Trophoblast cell (in vitro differentiated cells and primary cell): ENCODE results near the gene NIPBL.

Experiments used
- DNase-seq, 2 donors: peaks; one replicate each; pipeline ENCODE4 v3.0.0-alpha.2; 2016
- H2AFZ ChIP-seq: 2 replicates; pipeline ENCODE4 v1.6.1; 2013; ENCODE audit warnings: low read length, moderate library complexity, mild to moderate bottlenecking; ENCODE audit not compliant: insufficient read depth, poor library complexity
- H2AK5ac ChIP-seq: 2 replicates; pipeline ENCODE4 v1.6.1; 2013; ENCODE audit warnings: mild to moderate bottlenecking, low read length
- H2BK120ac ChIP-seq: 2 replicates; pipeline ENCODE4 v1.6.1; 2013; ENCODE audit warnings: low read length, mild to moderate bottlenecking, moderate library complexity; ENCODE audit not compliant: insufficient read depth, poor library complexity
- H2BK12ac ChIP-seq: 2 replicates; pipeline ENCODE4 v1.6.1; 2013; ENCODE audit warnings: mild to moderate bottlenecking, low read length, moderate library complexity
- H2BK5ac ChIP-seq: 2 replicates; pipeline ENCODE4 v1.6.1; 2013; ENCODE audit warnings: low read length, low read depth, moderate library complexity, mild to moderate bottlenecking; ENCODE audit not compliant: poor library complexity
- H3K14ac ChIP-seq: 2 replicates; pipeline ENCODE4 v1.6.1; 2013; ENCODE audit warnings: mild to moderate bottlenecking, low read length
- H3K18ac ChIP-seq: 2 replicates; pipeline ENCODE4 v1.6.1; 2013; ENCODE audit warnings: mild to moderate bottlenecking, low read length
- H3K23ac ChIP-seq: 2 replicates; pipeline ENCODE4 v1.6.1; 2013; ENCODE audit warnings: low read length
- H3K27ac ChIP-seq: 2 replicates; pipeline ENCODE4 v1.5.1; 2013; ENCODE audit warnings: low read depth, mild to moderate bottlenecking, inconsistent platforms, low read length, moderate library complexity
- H3K27me3 ChIP-seq: 2 replicates; pipeline ENCODE4 v1.6.1; 2013; ENCODE audit warnings: inconsistent platforms, mild to moderate bottlenecking, low read length, moderate library complexity; ENCODE audit not compliant: insufficient read depth
- H3K36me3 ChIP-seq, 2 experiments: 1 replicate in 1 of 2; 2 replicates in 1 of 2; pipeline ENCODE4 v1.6.1; 2013; ENCODE audit warnings: low read length in 2 of 2, mild to moderate bottlenecking in 2 of 2, moderate library complexity in 1 of 2; ENCODE audit not compliant: insufficient read depth in 2 of 2, control insufficient read depth in 1 of 2
- H3K4ac ChIP-seq: 2 replicates; pipeline ENCODE4 v1.6.1; 2013; ENCODE audit warnings: low read depth, mild to moderate bottlenecking, low read length, moderate library complexity
- H3K4me1 ChIP-seq, 2 experiments: 1 replicate in 1 of 2; 2 replicates in 1 of 2; pipeline ENCODE4 v1.6.1; 2013; ENCODE audit warnings: low read length in 2 of 2, mild to moderate bottlenecking in 2 of 2, moderate library complexity in 1 of 2; ENCODE audit not compliant: insufficient read depth in 2 of 2, control insufficient read depth in 1 of 2
- H3K4me2 ChIP-seq: 2 replicates; pipeline ENCODE4 v1.6.1; 2013; ENCODE audit warnings: inconsistent platforms, mild to moderate bottlenecking, low read length, moderate library complexity
- H3K4me3 ChIP-seq: 2 replicates; pipeline ENCODE4 v1.5.1; 2013; ENCODE audit warnings: mild to moderate bottlenecking, low read depth, low read length, inconsistent platforms
- H3K79me1 ChIP-seq: one replicate; pipeline ENCODE4 v1.6.1; 2013; ENCODE audit warnings: low read length
- H3K79me2 ChIP-seq: 2 replicates; pipeline ENCODE4 v1.6.1; 2013; ENCODE audit warnings: low read length, mild to moderate bottlenecking; ENCODE audit not compliant: control insufficient read depth, insufficient read depth, poor library complexity
- H3K9ac ChIP-seq: 2 replicates; pipeline ENCODE4 v1.6.1; 2013; ENCODE audit warnings: mild to moderate bottlenecking, low read length
- H3K9me3 ChIP-seq: 2 replicates; pipeline ENCODE4 v1.6.1; 2013; ENCODE audit warnings: low read depth, mild to moderate bottlenecking, control low read depth, inconsistent platforms, low read length; ENCODE audit not compliant: insufficient read depth
- H4K12ac ChIP-seq: 2 replicates; pipeline ENCODE4 v1.6.1; 2013; ENCODE audit warnings: low read depth, mild to moderate bottlenecking, low read length, moderate library complexity
- H4K8ac ChIP-seq: 2 replicates; pipeline ENCODE4 v1.6.1; 2013; ENCODE audit warnings: low read depth, mild to moderate bottlenecking, low read length, moderate library complexity
- H4K91ac ChIP-seq: one replicate; pipeline ENCODE4 v1.6.1; 2013; ENCODE audit warnings: low read depth, mild to moderate bottlenecking, low read length, moderate library complexity
- WGBS: extraction: QIAGEN DNeasy Blood & Tissue Kit; methylation state at CpG from one replicate; pipeline ENCODE4 v1.1.7; 2013; ENCODE audit warnings: missing lambda C conversion rate; ENCODE audit not compliant: insufficient read length, insufficient coverage; ENCODE audit errors: extremely low coverage; 5-methylcytosine and 5-hydroxymethylcytosine counted together

Gene NIPBL

DNA sequence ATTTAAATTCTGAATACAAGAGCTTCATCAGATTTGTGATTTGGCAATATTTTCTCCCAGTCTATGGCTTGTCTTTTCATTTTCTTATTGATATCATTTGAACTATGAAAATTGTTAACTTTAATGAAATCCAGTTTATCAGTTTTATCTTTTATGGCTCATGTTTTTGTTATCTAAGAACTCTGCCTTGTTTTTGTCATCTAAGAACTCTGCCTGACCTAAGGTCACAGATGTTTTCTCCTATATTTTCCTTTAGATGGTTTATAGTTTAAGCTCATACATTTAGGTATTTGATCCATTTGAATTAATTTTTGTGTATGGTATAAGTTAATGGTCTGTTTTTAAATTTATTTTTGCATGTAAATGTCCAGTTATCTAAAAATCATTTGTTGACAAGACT is 52.9 kb downstream of the NIPBL start:
- no peak overlapping the region for H4K12ac ChIP-seq
- no peaks in the 10 kb centered on the region for H3K4me1 ChIP-seq
- peaks cover 2% of the 10 kb centered on the region for H3K79me2 ChIP-seq
- no peak overlapping the region for H2BK120ac ChIP-seq
- no peak overlapping the region for H3K4me2 ChIP-seq
- no peak overlapping the region for H3K4ac ChIP-seq
- no peak for DNase-seq
- H3K79me1 ChIP-seq: no peaks in the 10 kb centered on the region
- H2AK5ac ChIP-seq: no peak overlapping the region
- H2BK5ac ChIP-seq: no peak overlapping the region
- H4K8ac ChIP-seq: no peak overlapping the region
- no peak overlapping the region for H2AFZ ChIP-seq
- no peaks in the 10 kb centered on the region for H3K36me3 ChIP-seq
- no peaks in the 10 kb centered on the region for H3K27me3 ChIP-seq
- H4K91ac ChIP-seq: no peak overlapping the region
- H3K23ac ChIP-seq: no peak overlapping the region
- no peak overlapping the region for H3K18ac ChIP-seq
- no peak overlapping the region for H3K27ac ChIP-seq
- no peak overlapping the region for H3K14ac ChIP-seq
- H2BK12ac ChIP-seq: no peak overlapping the region
- no peaks in the 10 kb centered on the region for H3K9me3 ChIP-seq
- H3K4me3 ChIP-seq: no peak overlapping the region
- no peak overlapping the region for H3K9ac ChIP-seq

DNA sequence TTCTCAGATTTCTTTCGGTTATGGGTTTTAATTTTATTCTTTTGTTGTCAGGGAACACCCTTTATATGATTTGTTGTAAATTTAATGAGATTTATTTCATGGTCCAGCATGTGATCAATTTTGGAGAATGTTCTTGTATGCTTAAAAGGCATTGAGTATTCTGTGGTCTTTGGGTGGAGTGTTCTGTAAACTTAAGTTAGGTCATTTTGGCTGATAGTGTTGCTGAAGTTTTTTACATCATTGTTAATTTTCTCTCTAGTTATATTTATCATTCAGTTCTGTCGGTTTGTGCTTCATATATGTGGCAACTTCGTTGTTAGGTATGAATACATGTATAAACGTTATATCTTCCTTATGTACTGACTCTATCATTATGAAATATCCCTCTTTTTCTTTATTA is 55.5 kb downstream of the NIPBL start:
- Histone ChIP-seq H3K14ac (no peak overlapping the region), H3K27me3 (no peaks in the 10 kb centered on the region), H2AK5ac (no peak overlapping the region), H3K9ac (no peak overlapping the region), H3K9me3 (no peaks in the 10 kb centered on the region), H3K4me2 (no peak overlapping the region), H3K79me1 (no peaks in the 10 kb centered on the region), H3K79me2 (no peaks in the 10 kb centered on the region), H3K36me3 (no peaks in the 10 kb centered on the region), H2AFZ (no peak overlapping the region), H4K91ac (no peak overlapping the region), H3K4me3 (no peak overlapping the region), H3K27ac (no peak overlapping the region), H2BK120ac (no peak overlapping the region), H2BK5ac (no peak overlapping the region), H4K8ac (no peak overlapping the region), H3K4me1 (no peaks in the 10 kb centered on the region), H3K23ac (no peak overlapping the region), H4K12ac (no peak overlapping the region), H3K4ac (no peak overlapping the region), H2BK12ac (no peak overlapping the region), H3K18ac (no peak overlapping the region)
- no peak for DNase-seq
- WGBS: no CpG with 5 or more reads among the region's 4 CpGs

DNA sequence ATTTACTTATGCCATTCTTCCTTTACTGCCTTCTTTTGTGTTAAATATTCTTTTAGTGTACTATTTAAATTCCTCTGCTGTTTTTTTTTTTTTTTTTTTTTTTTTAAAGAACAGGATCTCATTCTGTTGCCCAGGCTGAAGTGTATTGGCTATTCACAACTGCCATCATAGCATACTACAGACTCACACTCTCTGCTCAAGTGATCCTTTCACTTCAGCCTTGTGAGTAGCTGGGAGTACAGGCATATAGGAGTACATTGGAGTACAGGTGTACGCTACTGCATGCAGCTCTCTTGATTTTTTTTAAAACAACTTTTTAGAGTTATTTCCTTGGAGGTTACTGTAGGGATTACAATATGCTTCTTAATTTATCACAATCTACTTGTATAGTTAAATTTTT is 56.1 kb downstream of the NIPBL start:
- Histone ChIP-seq H4K91ac (no peak overlapping the region), H2AFZ (no peak overlapping the region), H3K36me3 (no peaks in the 10 kb centered on the region), H3K4me3 (no peak overlapping the region), H3K27me3 (no peaks in the 10 kb centered on the region), H2AK5ac (no peak overlapping the region), H3K9me3 (no peaks in the 10 kb centered on the region), H3K4me2 (no peak overlapping the region), H3K4ac (no peak overlapping the region), H2BK120ac (no peak overlapping the region), H3K79me2 (no peaks in the 10 kb centered on the region), H3K14ac (no peak overlapping the region), H3K27ac (no peak overlapping the region), H2BK5ac (no peak overlapping the region), H3K18ac (no peak overlapping the region), H3K23ac (no peak overlapping the region), H4K8ac (no peak overlapping the region), H4K12ac (no peak overlapping the region), H2BK12ac (no peak overlapping the region), H3K4me1 (no peaks in the 10 kb centered on the region), H3K9ac (no peak overlapping the region), H3K79me1 (no peaks in the 10 kb centered on the region)
- DNase-seq: no peak
- WGBS: no CpG with 5 or more reads among the region's 1 CpG

DNA sequence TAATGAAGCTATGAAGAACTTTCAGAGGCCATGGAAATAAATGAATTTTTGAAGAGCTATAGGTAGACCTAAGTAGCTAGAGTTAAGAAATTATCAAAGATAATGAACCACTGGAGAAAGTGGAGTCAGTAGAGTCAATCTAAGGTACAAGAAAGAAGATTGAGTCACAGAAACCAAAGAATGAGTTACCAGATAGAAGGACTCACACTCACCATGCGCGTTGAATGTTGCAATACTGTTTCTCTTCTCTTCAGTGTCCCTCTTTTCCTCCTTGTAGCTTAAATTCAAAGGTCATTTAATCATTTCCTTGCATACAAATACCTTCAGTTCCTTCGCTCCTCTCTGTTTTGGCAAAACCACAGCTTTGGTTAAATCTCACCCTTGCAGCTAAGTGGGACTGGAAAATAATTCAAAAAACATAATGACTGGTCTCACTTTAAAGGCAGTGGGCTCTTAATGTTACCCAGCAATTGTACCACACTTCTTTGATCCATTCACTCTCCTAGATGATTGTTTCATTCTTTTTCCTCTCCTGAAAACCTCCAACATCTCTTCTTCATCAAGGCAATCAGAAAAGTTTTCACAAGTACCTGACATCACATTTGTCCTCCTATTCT is 58.3 kb downstream of the NIPBL start:
- Histone ChIP-seq H2BK5ac (no peak overlapping the region), H2BK120ac (no peak overlapping the region), H2AFZ (no peak overlapping the region), H3K9me3 (no peaks in the 10 kb centered on the region), H2BK12ac (no peak overlapping the region), H3K4me2 (no peak overlapping the region), H4K8ac (no peak overlapping the region), H3K27me3 (no peaks in the 10 kb centered on the region), H3K36me3 (no peaks in the 10 kb centered on the region), H3K4me3 (no peak overlapping the region), H3K79me1 (no peaks in the 10 kb centered on the region), H3K18ac (no peak overlapping the region), H3K14ac (no peak overlapping the region), H3K79me2 (peaks cover 3% of the 10 kb centered on the region), H4K91ac (no peak overlapping the region), H4K12ac (no peak overlapping the region), H3K23ac (no peak overlapping the region), H3K4ac (peak overlapping the region; percentile 51), H3K4me1 (no peaks in the 10 kb centered on the region), H3K27ac (no peak overlapping the region), H3K9ac (no peak overlapping the region), H2AK5ac (no peak overlapping the region)
- no CpG with 5 or more reads among the region's 3 CpGs for WGBS
- no peak for DNase-seq
